ENCODE results near the gene PIP4K2A. TPM values are rescaled to one million over a fixed set of nuclear protein-coding genes. Genes with fewer than 3 reads are reported as not detected.

The PIP4K2A gene
- total and polyA plus RNA-seq, 2 of the 13 experiments (the other 11 are each of a cell fraction or from before 2014, with no cell fraction given) = 9.1 to 22.6 TPM

GRCh38 chr10:22598478-22598877 is 115.9 kb downstream of the PIP4K2A start (continued):
- TF ChIP-seq LRRFIP1 (CRISPR knock-in tag; conservative IDR thresholded peaks at IDR 0.05) (no peak), MLX (CRISPR knock-in tag; IDR thresholded peaks at IDR 0.05) (no peak), ZNF124 (CRISPR knock-in tag; IDR thresholded peaks at IDR 0.05) (no peak), ZNF362 (CRISPR knock-in tag; IDR thresholded peaks at IDR 0.05; ENCODE audit: borderline replicate concordance) (no peak), ZXDC (CRISPR knock-in tag; IDR thresholded peaks at IDR 0.05) (no peak)

- Histone ChIP-seq H4K20me1 (ENCODE audit: insufficient read depth, low read length) (no peaks in the 10 kb centered on the region), H3K4me3 (replicated peaks in 1 of 3; ENCODE audit: insufficient read depth in 1 of 3, low read depth in 2 of 3, low read length in 3 of 3) (no peak overlapping the region), H3K9ac (ENCODE audit: insufficient read depth, low read depth, low read length) (no peak overlapping the region), H3K9me3 (ENCODE audit: low read length) (no peaks in the 10 kb centered on the region), H2AFZ (ENCODE audit: low read length) (no peak overlapping the region), H3K27me3 (ENCODE audit: control insufficient read depth in 1 of 2, insufficient read depth in 2 of 2, low read length in 2 of 2) (no peaks in the 10 kb centered on the region), H3K27ac (ENCODE audit: extremely low read length, insufficient read depth, low read length) (no peak overlapping the region), H3K4me2 (ENCODE audit: low read depth, low read length) (no peak overlapping the region), H3K4me1 (ENCODE audit: insufficient read depth, low read length) (no peaks in the 10 kb centered on the region), H3K79me2 (ENCODE audit: insufficient read depth, low read length) (no peaks in the 10 kb centered on the region), H3K36me3 (replicated peaks in 1 of 2; ENCODE audit: control insufficient read depth in 1 of 2, insufficient read depth in 2 of 2, low read length in 2 of 2) (peaks cover 0 to 2% of the 10 kb centered on the region in 2 experiments; a peak in 3 of 5 replicates)
- ATAC-seq (no peak), FAIRE-seq (no peak), DNase-seq (ENCODE audit: low spot score) (no peak)
- ChIA-PET CTCF (ENCODE audit: low intra/inter-chr PET ratio, low total read pairs) (no interaction called here), POLR2A (no interaction called here)
- TF ChIP-seq JDP2 (CRISPR knock-in tag; IDR thresholded peaks at IDR 0.05; ENCODE audit: borderline replicate concordance) = no peak
- TF ChIP-seq ZBTB46 (CRISPR knock-in tag; IDR thresholded peaks at IDR 0.05; ENCODE audit: borderline replicate concordance) = no peak
- TF ChIP-seq ZNF780A (CRISPR knock-in tag; IDR thresholded peaks at IDR 0.05) = no peak
- no peak for TF ChIP-seq PHF8 (CRISPR knock-in tag; IDR thresholded peaks at IDR 0.05)
- TF ChIP-seq ZNF205 (CRISPR knock-in tag; IDR thresholded peaks at IDR 0.05) = no peak
- TF ChIP-seq ZNF225 (CRISPR knock-in tag; IDR thresholded peaks at IDR 0.05) = no peak
- TF ChIP-seq CHCHD3 (CRISPR knock-in tag; IDR thresholded peaks at IDR 0.05) = no peak
- TF ChIP-seq ZNF768 (CRISPR knock-in tag; IDR thresholded peaks at IDR 0.05) = no peak
- WGBS (ENCODE audit: low lambda C conversion rate) = 96% methylated on average over 3 of the region's 5 CpGs
- BruUV-seq (replicated peaks) = no TSS peak
- intact Hi-C loops (cut with micrococcal nuclease; ENCODE audit: unreplicated experiment) (no loop called here), in situ Hi-C loops (cut with HindIII; ENCODE audit: extremely low pct_ligation_motif_present, low pct_unique_long_range_greater_than_20kb) (no loop called here)
Measured at GRCh38 chr10:22597138-22597537, 117.2 kb downstream of the PIP4K2A start.
